ENCODE measurements around the gene C16orf74.

C16orf74 gene

DNA sequence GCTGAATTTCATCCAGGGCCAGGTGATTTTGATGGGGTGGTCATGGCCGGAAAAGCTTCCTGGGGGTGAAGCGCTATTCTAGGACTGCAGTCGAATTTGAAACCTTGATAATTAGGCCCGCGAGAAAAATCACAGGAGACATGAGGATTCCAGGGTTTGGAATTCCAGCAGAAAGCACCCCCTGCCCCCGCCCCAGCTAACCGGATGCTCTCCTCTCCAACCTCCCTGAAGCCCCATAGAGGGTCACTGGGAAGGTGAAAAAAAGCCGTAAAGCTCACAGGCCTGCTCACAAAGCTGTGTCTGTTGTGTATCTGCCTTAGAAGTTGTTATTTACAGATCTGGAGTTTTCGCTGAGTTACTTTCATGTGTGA lies 61.0 kb downstream of the C16orf74 start:
- no peak for DNase-seq

DNA sequence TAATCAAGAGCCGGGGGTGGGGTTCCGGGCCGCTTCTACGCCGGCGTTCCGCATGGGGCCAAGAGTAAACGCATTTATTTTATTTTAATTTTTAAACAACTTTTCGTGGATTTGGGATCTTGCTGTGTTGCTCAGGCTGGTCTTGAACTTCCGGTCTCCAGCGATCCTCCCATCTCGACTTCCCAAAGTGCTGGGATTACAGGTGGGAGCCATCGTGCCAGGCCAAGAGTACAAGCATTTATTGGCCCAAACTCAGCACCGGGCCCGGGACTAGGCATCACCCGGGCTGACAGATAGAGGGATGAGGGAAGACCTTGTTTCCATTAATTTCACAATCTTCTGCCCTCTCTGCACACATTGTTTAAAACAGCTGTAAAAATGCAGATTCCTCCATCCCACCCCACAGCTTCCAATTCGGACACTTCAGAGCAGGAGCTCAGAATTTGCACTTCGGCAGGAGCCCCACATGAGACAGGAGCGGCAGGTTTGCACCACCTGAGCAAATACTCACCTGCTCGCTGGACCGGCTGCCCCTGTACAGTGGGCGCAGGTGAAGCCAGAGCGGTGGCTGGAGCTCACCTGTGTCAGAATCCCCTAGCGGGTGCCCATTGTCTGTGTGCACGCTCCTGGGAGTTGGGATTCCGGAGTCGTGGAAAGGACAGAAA lies 61.5 kb downstream of the C16orf74 start:
- DNase-seq, result peak; percentile 73

DNA sequence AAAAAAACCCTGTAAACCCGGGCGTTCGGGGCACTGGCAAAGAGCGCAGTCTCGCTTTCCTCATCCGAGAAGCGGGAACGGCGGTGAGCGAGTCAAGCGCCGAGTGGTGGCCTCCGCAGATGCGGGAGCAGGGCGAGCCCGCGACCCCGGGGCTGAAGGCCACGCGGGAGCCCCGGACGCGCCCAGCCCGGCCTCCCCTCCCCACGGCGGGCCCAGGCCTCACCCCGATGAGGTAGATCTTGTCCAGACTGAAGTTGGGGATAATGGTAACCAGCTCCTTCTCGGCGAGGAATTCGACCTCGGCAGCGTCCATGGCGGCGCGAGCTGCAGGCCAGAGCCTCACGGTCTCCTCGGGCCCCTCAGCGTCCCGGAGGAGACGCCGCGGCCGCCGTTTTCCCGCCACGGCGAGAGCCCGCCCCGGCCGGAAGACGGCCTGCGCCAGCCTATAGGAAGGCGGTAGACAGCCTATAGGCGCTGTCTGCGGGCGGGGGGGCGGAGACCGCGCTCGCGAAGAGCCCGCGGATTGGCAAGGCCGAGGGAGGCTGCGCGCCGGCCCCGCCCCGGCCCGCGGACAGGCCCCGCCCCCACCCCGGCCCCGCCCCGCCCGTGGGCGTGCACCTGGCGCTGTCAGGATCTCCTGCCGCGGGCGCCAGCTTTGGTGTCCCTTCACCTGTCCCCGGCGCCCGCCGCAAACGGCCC lies 62.2 kb downstream of the C16orf74 start, which contains the start of gene GINS2:
TSS of gene GINS2 (minus strand) at position 369 of the 699 bp plus-strand sequence. CDS start at position 313, 56 bp downstream.
- peak; percentile 94 for DNase-seq

DNA sequence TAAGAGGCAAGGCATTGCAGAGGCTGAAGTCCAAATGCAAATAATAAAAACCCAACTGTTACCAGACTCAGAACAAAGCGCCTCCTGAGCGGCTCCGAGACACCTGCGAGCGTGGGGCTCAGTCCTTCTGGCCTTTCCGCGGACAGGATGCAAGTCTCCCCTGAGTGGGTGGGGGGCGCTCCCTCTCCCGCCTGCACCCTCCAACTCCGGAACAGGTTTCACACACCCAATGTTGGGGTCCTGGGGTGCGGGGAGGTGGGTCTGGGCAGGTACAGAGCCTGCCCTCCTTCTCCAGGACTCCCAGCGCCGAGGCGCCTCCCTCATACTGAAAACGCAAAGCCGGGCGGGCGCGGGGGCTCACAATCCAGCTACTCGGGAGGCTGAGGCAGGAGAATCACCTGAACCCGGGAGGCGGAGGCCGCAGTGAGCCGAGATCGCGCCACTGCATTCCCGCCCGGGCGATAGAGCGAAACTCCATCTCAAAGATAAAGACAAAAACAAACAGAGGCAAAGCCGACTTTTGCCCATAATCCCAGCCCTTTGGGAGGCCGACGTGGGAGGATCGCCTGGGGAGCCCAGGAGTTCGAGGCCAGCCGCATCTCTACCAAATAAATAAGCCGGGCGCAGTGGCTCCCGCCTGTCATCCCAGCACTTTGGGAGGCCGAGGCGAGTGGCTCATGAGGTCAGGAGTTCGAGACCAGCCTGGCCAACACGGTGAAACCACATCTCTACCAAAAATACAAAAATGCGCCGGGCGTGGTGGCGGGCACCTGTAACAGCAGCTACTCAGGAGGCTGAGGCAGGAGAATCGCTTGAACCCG lies 63.0 kb downstream of the C16orf74 start:
- peak; percentile 35 for DNase-seq

DNA sequence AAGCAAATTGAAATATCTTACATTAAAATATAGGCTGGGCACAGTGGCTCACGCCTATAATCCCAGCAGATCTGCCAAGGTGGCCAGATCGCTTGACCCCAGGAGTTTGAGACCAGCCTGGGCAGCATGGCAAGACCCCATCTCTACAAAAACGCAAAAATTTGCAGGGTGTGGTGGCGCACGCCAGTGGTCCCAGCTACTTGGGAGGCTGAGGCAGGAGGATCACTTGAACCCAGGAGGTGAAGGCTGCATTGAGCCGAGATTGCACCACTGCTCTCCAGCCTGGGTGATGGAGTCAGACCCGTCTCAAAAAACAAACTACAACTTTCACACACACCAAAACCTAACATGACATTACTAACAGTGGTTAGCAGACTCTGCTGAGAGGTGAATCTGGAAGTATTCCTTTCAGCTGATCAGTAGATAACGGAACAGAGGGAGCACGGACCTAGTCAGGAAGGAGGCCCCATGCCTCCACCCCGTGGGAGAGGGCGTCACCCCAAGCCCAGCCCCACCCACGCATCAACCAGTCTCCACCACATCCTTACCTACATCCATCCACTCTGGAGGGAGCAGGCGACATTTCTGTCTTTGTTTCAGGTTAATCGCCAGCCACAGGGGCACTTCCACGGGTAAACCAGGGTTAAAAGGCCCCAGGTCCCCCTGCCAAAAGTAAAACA lies 63.8 kb downstream of the C16orf74 start:
- DNase-seq, result peak; percentile 30

DNA sequence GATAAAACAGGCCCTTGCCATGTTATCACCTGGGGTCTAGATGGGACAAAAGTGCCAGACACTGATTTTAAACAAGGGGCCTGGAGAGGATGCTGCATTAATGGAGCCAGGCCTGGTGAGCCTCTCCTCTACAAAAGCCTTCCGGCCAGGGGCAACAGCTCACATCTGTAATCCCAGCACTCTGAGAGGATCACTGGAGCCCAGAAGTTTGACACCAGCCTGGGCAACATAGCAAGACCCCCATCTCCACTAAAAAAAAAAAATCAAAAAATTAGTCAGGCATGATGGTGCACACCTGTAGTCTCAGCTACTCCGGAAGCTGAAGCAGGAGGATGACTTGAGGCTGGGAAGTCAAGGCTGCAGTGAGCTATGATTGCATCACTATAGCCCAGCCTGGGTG lies 65.6 kb downstream of the C16orf74 start:
- no peak for DNase-seq

DNA sequence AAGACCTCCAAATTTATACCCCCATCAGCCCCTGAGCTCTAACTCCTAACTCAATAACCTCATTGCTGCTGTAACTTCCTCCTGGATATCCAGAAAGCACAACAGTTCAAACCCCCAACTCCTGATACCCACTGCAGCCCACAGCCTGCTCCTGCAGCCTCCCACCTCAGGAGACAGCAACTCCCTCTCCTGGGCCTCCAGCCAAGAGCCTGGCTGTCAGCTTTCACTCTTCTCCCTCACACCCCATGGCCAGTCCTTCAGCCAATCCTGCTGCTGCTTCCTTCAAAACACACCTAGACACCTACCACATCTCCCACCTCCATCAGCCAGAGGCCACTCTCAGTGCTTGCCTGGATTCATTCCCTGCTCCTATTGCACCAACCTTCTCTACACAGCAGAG lies 67.5 kb downstream of the C16orf74 start:
- DNase-seq, result peak; percentile 45

DNA sequence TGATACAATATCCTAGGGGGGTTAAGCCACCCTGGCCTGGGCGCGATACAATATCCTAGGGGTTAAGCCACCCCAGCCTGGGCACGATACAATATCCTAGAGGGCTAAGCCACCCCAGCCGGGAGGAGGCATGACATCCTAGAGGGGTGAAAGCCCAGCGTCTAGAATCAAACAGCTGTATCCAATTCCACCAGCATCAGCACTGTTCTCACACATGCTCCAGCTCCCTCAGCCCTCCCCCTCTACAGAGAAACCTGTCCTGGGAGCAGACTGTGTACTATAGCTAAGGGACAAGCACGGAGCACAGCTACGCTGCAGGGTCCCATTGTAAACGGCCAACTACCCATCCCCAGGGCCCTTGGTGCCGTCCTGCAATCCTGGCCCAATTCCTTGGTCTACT lies 68.4 kb downstream of the C16orf74 start:
- no peak for DNase-seq

DNA sequence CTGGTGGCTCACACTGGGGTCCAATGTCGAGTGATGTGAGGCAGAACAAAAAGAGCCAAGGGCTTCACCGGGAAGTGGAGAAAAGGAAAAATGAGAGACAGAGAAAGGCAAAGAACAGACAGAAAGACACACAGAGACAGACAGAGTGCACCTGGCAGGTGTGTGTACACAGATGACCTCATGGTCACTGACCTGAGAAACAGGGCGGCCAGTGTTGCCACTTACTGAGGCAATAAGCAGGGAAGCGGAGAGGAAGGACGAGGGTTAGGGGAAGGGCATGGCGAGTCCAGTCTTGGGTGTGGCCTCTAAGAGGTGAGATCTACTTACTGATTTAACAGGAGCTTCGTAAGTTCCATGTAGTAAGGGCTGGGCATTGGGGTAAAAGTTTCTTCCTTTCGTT lies 69.6 kb downstream of the C16orf74 start:
- peak; percentile 16 for DNase-seq

DNA sequence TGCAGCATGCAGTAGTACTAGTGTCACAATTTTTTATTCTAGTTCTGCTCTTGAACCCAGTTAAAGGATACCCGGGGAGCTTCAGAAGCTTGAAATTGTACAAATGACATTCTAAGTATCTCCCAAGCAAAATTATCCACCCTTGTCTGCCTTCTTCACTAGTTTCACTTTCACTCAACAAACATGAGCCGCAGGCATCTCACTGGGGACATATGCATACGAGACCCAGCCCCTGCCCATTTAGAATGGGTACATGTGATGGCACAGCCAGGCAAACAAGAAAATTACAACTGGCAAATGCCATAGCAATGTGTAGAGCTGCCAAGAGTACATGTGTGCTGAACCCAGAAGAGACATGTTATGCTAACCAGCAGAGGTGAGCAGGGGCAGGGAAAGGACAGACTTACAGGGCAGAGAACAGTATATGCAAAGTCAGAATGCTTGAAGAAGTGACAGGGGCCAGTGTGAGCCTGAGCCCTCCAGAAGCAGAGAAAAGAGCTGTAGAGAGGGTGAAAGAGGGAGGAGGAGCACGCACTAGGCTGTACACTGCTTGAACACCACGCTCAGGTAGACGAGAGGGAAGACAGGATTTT lies 70.4 kb downstream of the C16orf74 start:
- no peak for DNase-seq

DNA sequence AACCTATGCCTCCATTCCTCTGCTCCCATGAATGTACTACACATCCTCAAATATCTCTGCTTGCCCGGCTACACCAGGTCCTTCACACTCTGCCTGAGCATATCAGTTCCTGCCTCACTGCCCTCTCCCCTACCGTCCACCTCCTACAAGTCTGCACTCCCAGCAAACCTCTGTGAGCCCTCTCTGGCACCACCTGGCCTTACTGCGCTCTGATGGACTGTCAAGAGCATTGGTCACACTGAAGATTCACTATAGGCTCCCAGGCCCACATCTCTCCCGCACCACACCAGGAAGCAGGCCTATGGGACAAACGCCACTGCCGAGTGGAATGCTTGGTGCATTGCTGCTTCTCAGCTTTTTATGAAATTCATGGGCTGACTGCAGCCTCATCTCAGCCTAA lies 71.0 kb downstream of the C16orf74 start:
- no peak for DNase-seq

DNA sequence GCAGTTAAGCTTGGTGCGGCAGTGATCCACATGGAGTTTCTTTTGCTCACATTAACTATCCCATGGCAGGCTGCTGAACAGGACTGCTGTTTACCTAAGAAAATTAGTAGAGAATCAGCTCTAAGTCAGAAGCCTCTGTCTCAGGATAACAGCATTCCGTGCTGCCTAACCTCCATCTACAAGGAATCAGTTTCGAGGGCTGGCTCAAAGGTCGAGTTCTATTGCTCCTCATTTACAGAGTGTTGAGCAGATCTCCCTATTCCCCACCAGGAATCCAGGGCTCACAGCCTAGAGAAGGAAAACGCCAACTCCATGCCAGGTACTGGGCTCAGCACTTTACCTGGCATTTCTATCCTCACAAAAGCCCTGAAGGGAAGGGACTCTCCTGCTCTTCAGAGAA lies 72.1 kb downstream of the C16orf74 start:
- no peak for DNase-seq

DNA sequence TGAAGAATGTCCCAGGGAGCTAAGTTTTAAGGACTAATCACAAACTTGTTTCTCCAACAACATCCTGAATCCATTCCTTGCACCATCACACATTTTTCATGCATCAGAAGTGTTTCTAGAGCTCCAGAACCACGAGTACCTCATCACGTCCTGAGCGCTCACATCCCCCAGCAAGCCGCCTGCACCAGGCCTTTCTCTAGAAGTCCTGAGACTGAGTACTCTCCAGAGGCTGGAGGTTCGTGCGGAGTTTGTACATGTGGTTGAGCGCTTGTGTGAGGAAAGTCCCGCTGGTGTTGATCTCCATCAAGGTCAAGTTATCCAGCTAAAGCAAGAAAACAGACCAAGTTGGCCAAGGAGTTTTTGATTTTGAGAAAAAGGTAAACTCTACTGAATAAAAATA lies 72.9 kb downstream of the C16orf74 start:
- no peak for DNase-seq

DNA sequence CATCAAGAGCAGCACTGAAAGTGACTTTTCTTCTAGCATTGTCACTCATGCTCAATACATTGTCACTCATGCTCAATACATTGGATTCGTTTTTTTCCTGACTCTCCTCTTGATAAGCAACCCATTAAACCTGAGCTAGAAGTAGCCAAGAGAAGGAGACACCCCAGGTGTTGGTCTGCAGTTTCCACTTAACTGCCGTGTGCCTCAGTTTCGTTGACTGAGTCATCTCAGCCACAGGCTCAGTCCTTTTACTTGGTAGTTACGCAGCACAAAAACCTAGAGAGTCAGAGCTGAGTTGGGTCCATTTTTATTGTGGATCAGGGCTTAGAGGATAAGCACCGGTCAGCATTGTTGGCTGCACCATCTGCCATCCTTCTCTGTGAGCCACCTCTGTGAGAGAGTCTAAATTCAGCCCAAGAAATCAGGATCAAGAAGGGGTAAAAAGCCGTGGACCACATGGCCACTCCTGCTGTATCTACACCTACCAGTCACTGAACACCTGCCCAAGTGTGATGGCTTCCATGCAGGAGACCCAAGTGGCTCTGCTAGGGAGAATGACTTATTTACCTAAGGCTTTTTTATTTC lies 73.4 kb downstream of the C16orf74 start:
- no peak for DNase-seq

DNA sequence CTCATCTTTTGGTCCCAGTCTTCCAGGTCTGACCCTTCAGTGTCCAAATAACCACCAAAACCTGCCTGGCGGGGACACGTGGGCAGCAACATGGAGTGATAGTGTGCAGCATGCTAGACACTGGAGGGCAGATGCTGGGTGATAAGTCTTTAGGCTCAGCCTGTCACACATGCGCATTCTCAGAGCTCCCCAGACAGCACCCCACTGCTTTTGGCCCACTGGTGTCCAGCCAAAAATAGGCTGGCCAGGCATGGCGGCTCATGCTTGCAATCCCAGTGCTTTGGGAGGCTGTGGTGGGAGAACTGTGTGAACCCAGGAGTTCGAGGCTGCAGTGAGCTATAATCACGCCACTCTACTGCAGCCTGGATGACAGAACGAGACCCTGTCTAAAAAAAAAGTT lies 74.4 kb downstream of the C16orf74 start:
- no peak for DNase-seq

DNA sequence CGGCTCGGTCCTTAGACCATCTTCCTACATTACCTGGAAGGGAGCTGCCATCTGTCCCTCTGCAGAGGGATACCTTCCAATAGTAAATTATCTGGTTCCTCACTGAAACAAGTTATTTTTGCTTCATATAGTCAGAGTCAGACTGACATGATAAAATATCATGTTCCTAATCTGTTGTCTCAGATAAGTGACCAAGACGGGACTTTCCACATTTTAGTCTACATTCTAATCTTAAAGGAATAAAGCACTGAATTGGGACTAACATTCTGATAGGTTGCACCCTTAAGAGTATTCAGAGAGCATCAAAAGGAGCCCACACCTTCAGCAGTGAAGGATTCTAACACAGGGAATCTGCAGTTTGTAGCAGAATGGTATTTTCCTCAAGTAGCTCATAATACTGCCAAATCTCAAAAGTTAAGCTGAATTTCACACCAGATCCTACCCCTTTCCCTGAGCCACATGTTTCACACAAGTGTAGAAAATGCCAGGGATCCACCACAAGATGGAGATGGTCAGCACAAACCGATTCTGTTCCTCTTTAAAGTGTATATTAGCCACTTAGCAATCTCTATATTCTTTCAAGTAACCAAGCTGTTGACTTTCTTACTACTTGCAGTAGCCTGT lies 75.5 kb downstream of the C16orf74 start:
- DNase-seq, result peak; percentile 15

DNA sequence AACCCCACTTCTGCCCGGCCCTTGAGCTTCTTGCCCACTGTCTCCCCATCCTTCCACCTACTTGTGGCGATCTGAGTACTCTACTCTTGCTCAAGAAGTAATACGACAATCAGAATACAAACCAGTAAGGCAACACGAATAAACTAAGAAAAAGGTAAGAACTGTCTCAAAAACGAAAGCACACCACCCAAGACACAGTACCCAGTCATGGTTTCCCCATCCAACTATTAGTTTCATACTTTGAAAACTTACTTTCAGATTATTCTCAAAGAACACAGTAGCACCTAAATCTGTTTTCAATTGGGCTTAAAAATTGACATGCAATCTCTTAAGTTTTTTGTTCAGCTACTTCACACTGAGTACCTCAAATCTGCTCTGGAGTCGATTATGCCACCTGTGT lies 76.1 kb downstream of the C16orf74 start:
- no peak for DNase-seq

DNA sequence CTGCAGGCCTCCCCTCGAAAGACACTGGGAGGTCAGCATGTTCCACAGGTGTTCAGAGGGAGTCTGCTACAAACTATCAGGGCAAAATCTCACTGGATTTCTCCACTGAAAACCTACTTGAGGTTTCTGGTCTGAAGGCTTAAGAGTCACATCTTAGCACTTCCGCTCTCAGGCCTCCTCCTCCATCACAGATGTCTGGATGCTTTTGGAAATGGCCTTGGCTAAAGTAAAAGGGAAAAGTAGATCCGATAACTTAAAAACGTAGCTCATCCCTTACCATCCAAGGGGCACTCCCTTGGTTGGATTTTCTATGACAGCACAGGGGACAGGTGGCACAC lies 76.5 kb downstream of the C16orf74 start:
- peak; percentile 41 for DNase-seq

DNA sequence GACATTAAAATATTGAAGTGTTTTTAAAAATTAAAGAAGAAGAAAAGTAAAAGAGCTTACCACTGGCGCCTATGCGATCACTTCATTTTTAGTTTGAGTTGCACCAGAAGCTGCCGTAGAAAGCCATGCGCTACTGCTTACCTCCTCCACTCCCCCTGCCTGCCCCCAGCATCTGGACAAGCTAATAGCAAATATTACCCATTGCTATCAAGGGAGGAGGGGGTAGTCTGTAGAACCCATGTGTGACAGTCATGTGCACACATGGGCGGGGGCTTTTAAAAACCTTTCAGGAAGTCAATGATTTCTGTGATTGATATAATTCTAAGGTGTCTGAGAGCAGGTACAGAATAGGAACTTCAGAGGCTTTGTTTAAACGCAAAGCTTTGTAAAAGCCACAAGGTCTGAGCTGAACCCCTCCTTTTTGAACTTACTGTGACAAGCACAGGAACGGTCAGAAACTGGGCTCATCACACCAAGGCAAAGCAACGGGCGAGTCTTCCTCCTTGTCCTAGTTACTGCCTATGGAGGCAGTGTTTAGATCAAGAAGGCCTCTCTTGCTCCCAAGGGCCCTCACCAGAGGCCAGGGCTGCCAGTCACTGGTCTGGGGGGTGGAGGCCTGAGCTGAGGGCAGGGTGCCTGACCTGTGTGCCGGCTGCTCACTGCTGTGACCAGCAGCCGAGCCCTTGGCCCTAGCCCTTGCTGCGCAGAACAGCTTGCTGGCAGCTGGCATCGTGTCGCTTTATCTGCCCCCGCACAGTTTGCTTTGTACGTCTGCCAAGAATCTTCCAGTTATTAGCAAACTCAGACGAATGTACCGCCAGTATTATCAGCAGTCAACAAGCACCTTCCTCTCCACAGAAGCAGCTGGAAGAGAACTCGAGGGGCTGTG lies 77.1 kb downstream of the C16orf74 start:
- peak; percentile 80 for DNase-seq

DNA sequence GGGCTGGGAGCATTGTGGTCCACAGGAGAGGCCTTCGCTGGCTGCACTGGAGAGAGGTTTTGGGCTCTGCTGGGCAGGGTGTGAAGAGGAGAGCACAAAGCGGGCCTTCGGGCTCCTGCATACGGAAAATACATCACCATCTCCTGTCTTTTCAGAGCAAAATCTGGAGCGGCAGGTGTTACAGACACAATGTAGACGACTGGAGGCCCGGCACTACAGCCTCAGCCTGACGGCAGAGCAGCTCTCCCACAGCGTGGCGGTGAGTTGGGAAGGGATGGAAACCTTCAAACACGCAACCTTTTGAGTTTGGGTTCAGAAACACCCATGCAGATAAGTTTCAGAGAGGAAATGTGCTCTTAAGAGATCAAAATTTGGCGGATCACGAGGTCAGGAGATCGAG lies 80.1 kb downstream of the C16orf74 start:
- DNase-seq, result no peak
